ENCODE data around the gene KANK4.

Gene KANK4

DNA sequence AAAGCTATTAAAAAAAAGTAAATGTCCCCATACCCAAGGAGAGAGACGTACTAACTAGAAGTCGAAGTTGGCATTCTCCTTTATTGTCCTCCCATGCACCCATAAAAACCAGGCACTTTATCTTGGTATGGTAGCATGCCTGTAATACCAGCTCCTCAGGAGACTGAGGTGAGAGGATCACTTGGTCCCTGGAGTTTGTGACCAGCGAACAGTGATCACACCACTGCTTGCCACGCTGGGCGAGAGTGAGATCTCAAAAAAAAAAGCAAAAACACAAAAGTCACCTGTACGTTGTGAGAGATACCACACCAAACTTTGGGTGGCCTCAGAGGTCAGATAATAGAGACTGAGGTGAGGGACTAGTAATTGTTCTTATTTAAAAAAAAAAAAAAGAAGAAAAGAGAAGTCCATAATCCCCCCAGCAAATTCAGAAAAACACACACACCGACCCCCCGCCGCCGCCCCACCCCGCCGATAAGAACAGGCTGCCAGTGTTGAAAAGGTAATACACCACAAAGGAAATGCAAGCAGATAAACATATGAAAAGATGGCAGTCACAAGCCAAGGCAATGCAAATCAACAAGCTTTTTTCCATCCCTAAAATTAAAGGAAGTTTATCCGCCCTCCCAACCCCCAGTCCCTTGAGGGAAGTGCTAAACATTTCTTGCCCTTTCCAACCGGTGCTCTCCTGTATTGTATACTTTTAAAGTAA, 121.0 kb downstream of the KANK4 start:
- no peak for DNase-seq

DNA sequence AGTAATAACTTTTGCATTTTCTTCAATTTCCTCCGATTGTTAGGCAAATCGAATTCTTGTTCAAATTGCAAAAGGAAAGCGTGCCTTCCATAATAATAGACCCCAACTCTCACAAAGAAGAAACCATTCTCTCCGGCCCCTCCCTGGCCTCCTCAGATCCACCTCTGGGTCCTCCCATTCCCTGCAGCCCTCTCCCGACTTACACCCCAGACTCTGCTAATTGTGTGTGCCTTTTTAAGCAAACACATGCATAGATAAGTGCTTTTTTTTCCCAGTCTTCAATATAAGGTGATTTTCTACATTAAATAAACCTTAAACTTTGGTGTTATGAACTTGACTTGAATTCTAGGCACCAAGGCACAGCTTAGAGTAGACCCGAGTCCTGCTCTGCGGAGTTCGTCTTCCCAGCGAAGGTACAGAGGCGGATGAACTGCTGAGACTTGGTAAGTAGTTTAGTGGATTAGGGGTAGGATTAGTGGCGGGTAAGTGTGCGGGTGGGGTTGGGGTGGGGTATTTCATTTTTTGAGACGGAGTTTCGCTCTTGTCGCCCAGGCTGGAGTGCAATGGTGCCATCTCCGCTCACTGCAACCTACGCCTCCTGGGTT, 123.0 kb downstream of the KANK4 start:
- no peak for DNase-seq

DNA sequence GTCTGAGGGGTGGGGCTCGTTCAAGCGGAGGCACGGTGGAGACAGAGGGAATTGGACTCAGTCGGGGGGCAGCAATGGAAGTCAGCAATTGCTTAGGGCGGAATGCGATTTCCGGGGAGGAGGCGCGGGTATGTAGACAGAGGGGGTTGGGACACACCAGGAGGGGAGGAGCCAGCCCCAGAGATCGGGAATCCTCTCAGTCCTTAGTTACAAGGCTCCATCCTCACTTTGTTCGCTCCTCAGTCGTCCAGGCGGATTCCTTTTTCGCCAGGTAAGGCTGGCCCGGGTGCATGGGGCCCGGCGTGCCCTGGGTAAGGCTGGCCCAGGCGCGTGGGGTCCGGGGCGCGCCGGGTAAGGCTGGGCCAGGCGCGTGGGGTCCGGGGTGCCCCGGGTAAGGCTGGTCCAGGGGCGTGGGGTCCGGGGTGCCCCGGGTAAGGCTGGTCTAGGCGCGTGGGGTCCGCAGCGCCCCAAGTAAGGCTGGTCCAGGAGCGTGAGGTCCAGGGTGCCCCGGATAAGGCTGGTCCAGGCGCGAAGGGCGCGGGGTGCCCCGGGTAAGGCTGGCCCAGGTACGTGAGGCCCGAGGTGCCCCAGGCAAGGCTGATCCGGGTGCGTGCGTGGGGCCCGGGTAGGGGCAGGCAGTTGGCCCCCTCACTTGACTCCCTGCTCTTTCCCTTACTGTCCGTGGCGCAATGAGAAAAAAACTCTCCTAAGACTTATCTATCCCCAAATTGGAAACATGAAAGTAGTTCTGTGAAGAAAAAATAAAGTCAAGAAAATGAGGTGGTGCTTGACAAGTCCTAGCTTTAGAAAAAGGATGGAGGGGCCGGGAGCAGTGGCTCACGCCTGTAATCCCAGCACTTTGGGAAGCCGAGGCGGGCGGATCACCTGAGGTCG, 124.3 kb downstream of the KANK4 start, which contains the start of gene L1TD1:
TSS of gene L1TD1 (plus strand) at position 199 of the 894 bp plus-strand sequence. CDS start 11,780 bp downstream, outside the sequence.
- no peak for DNase-seq

DNA sequence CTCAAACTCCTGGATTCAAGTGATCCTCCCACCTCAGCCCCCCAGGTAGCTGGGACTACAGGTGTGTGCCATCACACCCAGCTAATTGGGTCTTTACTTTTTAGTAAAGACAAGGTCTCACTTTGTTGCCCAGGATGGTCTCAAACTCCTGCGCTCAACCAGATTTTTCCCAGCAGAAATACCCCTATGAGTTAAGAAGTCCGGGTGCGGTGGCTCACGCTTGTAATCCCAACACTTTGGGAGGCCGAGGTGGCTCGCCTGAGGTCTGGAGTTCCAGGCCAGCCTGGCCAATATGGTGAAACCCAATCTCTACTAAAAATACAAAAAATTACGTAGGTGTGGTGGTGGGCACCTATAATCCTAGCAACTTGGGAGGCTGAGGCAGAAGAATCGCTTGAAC, 131.1 kb downstream of the KANK4 start:
- no peak for DNase-seq

DNA sequence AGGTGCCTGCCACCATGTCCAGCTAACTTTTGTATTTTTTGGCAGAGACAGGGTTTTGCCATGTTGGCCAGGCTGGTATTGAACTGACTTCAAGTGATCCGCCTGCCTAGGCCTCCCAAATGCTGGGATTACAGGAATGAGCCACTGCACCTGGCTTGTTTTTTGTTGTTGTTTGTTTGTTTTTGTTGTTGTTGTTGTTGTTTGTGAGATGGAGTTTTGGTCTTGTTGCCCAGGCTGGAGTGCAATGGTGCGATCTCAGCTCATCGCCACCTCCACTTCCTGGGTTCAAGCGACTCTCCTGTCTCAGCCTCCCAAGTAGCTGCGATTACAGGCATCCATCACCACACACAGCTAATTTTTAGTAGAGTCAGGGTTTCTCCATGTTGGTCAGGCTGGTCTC, 131.7 kb downstream of the KANK4 start:
- no peak for DNase-seq

Measured in bone marrow (tissue), 2 donors.